OCI-M2 (cell line): ENCODE data around the gene NSD2.

Experiments
- DNase-seq: peaks from one replicate; lab custom pipeline; 2025; ENCODE audit not compliant: unreplicated experiment; lab: John Stamatoyannopoulos, UW

NSD2 gene

GRCh38 chr4:1969928-1970723 is 98.9 kb downstream of the NSD2 start:
- DNase-seq: no peak

- DNase-seq: no peak
Observed at GRCh38 chr4:1970926-1971325, 99.7 kb downstream of the NSD2 start.

DNA sequence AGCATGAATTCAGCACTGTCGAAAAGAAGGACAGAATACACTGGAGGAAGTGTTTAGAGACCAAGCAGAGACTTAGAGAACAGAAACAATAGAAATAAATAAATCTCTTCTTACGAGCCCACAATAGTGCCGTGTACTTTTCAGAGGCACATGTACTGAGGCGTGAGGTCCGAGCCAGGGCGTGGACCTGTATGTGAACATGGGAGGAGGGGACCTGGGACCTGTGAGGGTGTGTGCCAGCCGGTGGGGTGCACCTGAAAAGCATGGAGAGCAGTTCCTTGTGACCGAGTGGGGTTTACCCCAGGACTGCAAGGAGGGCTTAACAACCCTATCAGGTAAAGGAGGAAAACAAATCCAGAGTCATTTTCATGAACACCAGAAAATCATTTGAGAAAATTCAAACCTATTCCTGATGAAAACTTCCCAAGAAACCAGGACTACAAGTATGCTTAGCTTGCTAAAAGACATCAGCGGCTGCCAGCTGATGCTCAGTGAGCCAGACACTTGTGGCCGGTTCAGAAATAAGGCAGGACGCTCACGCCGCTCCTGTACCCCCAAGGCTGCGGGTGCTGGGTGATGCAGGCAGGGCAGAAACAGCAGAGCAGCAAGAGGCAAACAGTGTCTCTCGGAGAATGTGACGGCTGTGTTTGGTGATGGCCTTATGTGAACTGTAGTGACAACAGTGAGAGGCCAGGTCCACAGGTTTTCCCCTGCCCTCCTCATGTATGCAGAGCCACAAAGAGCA is 100.4 kb downstream of the NSD2 start:
- no peak for DNase-seq

- no peak for DNase-seq
Observed at GRCh38 chr4:1972414-1972813, 101.2 kb downstream of the NSD2 start.

DNA sequence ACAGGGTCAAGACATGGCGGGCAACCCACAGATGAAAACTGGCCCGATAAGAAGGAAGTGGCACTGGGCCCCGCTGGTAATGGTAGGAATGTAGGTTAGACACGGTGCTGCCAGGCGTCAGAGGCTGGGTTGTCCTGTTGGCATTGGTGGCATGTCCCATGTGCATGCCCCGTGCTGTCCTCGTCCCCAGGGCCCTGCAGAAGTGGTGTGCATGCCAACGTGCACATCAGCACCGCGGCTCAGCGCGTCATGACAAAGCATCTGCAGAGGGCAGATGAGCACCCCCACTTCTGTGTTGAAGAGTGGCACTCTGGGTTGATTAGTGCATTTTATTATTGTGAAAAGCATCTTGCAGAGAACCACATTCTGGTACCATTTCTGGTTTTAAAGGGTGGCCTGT is 102.0 kb downstream of the NSD2 start:
- DNase-seq: no peak

DNA sequence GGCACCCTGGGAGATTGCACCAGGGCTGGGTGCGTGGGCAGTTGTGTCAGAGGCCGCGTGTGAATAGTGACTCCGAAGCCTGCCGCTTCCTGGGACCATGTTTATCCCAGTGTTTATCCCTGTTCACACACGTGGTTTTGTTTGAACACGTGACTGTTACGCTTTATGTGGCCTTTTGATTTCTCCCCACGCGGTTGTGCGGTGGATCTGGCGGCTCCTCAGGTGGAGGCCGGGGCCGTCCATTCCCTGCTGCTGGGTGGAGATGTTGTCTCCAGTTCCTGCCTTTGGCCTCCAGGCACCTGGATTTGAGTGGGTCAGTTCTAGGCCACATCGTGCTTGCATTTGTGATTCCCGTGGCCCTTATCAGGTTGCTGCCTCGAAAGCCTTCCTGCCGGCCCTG is 102.5 kb downstream of the NSD2 start:
- DNase-seq: no peak

GRCh38 chr4:1974840-1975239 is 103.6 kb downstream of the NSD2 start:
- DNase-seq: no peak

GRCh38 chr4:1975391-1975801 is 104.2 kb downstream of the NSD2 start:
- DNase-seq: no peak

- no peak for DNase-seq
Observed at GRCh38 chr4:1975880-1976279, 104.7 kb downstream of the NSD2 start.

DNA sequence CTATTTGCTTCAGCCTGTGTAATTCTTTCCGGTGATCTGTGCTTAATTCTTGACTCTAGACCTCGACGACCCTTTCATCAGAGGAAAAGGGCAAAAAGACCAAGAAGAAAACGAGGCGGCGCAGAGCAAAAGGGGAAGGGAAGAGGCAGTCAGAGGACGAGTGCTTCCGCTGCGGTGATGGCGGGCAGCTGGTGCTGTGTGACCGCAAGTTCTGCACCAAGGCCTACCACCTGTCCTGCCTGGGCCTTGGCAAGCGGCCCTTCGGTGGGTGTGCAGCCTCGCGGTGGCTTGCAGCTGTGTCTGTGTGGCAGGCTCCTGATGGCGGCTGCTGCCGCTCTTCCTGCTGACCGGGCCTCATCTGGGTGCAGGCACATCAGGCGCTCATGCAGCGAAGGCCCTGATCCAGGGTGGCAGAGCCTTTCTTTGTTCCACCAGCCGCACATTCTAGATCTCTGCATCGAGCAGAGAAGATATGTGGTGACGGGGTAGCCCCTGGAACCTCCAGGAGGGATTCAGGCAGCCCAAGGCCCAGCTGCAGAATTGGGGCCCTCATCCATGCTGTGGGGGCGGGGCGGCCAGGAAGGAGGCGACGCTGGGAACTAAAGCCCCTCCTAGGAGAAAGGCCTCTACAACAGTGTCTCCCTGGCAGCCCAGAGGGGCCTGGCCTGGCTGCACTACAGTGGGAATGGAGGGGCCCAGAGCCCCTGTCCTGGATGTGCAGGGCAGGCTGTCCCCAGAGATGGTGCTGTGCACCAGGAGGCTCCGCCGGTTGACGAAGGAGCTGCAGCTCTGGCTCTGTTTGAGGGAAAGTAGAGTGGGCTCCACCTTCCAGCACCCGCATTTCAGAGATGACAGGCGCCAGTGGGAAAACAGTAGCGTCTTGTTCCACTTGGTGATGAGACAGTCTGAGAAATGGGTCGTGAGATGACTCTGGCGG is 105.5 kb downstream of the NSD2 start:
- no peak for DNase-seq

- DNase-seq: no peak
Observed at GRCh38 chr4:1978226-1978625, 107.0 kb downstream of the NSD2 start.

- DNase-seq: no peak
Observed at GRCh38 chr4:1978741-1979476, 107.7 kb downstream of the NSD2 start.

DNA sequence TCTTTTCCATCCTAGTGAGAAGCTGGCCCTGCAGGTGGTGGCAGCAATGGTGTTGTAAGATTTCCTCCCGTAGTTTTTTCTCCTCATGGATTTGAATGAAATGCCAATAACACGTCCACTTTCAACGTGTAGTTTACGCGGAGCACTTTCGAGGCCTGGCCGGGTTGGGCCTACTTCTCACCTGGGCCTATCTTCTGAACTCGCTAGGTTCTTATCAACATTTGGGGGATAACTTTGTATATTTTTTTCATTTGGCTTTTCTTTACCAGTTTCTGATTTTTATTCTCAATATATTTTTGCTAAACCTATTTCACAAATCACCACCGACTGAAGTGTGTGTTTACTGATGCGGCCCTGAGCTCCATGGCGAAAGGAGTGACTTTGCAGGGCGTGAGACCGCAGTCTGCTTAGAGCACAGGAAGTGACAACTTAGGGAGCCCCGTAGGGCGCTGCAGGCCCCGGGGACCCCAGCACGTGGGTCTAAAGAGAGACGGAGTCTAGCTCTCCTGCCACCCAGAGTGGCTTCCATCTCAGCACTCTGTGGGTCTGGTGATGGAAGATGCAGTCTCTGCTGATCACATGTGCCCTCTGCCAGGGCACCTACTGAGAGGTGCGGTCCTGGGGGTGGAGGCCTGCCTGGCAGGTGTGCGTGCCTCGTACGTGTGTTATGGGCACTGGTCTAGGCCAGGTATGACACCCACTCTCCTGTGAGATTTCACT is 108.4 kb downstream of the NSD2 start:
- no peak for DNase-seq

- DNase-seq: no peak
Observed at GRCh38 chr4:1980561-1981041, 109.4 kb downstream of the NSD2 start.

DNA sequence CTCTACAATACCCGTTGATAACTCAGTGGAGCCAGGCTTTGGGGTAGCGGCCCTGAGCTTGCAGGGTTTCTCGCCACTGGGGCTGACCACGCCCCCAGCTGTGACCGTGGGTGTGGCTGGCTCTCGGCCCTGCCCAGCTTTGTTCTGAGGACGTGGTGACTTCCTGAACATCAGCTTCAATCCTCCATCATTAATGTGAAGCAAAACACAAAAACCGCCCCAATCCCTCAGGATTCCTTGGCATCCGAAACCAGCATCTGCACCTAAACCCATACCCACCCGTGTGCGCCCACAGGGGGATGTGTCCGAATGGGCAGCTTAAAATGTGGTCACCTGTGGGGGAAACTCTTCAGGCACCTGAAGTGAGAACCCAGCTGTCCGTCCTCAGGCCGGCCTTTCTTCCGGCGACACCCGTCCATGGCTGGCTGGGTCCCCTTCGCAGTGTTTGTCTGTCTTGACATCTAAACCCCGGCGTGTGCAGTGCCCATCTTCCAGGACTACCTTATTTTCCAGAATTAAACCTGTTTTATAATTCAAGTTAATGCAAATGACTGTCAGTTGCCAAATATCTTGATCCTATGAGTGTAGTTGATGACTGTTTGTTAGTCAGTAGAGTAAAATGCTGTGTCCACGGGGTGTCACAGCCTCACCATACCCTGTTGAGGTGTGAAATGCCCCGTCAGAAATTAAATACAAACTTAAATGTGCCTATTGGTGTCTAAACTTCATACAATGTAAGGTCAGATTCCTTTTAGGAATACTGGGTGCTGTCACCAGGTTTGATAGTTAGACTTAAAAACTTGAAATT is 110.3 kb downstream of the NSD2 start:
- no peak for DNase-seq

DNA sequence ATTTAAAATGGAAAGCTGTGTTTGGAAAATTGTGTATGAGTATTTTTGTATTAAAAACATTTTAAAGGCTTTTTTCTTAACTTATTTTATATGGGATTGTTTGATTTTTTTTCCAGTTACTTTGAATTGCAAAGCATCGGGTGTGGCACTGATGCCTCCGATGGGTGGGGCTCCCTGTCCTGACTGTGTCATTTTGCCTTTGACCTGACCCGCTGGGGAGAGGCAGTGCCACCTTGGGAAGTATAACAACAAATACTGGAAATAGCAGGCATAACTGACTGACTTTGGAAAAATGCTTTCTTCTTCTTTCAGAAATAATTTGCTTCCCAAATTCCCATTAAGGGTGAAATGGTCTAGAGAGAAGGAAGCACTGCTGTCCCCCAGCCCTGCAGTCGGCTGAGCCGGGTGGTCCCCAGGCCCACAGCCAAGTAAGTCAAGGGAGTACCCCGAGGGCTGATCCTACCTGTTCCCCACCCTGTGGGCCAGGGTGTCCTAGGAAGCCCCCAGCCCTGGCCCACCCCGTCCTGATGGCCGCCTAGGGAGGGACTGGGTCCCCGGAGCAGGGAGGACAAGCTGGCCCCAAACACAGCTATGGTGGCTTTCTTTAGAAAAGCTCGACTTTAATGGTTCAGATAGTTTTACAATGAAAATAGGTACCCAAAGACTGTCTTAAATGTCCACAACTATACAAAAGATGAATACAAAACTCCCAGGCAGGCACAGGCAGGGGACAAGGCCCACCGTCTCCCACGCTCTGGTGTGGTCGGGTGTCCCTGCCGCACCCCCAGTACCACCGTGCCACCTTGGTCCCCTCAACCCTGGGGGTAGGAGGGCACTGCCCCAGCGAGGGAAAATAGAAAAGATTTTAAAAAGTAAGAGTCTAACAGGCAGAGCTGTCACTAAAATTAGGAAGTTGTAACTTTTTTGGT is 111.2 kb downstream of the NSD2 start:
- no peak for DNase-seq

DNA sequence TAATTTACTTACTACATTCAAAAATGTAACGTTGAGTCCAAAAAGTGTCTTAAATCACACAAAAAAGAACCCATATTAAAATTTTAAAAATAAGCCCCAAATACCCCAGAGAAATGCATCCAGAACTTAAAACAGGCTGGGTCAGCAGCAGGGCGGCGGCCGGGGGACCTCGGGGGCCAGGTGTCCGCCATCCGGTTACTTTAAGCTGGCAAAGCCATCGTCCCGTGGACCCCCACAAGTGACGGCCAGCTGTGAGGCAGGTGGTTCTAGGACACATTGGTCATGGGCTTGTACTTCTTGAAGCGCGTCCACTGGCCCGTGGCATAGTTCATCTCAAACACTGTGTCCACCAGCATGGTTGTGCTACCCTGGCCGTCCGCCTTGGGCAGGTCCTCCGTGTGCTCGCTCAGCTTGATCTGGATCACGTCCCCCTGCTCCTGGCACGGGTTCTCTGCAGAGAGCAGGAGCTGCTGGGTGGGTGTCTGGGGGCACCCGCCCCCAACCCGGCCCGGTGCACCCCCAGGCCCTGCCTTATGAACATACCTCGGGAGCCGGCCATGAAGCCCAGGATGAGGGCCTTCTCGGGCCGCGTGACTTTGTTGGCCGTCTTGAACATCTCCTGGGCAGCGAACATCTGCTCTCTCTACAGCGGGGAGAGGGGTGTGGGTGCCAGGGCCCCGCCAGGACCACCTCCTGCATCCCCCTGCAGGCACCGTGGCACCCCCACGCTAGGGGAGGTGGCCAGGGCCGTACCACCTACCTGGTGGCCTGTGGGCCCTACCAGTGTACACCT is 112.1 kb downstream of the NSD2 start:
- no peak for DNase-seq
